H54 (cell line): ENCODE measurements around the gene EAPP.
"Not testable (repeated sequence)": the region's sequence is repeated elsewhere in the genome, so short reads cannot be mapped to it uniquely, and the experiment has no call there.

Experiments
- DNase-seq: peaks from one replicate; pipeline ENCODE4 v3.0.0; 2011; ENCODE audit warnings: low spot score, mixed read lengths; ENCODE audit not compliant: insufficient read length
- FAIRE-seq: peaks from 3 replicates; lab custom pipeline; 2011; peaks lifted over from hg19 to GRCh38; lab: Jason Lieb, UNC
- POLR2A ChIP-seq: IDR thresholded peaks from 2 replicates; pipeline ENCODE4 v1.6.1; 2011; ENCODE audit warnings: low read depth, mild to moderate bottlenecking, low read length

The EAPP gene, protein sequence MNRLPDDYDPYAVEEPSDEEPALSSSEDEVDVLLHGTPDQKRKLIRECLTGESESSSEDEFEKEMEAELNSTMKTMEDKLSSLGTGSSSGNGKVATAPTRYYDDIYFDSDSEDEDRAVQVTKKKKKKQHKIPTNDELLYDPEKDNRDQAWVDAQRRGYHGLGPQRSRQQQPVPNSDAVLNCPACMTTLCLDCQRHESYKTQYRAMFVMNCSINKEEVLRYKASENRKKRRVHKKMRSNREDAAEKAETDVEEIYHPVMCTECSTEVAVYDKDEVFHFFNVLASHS

DNA sequence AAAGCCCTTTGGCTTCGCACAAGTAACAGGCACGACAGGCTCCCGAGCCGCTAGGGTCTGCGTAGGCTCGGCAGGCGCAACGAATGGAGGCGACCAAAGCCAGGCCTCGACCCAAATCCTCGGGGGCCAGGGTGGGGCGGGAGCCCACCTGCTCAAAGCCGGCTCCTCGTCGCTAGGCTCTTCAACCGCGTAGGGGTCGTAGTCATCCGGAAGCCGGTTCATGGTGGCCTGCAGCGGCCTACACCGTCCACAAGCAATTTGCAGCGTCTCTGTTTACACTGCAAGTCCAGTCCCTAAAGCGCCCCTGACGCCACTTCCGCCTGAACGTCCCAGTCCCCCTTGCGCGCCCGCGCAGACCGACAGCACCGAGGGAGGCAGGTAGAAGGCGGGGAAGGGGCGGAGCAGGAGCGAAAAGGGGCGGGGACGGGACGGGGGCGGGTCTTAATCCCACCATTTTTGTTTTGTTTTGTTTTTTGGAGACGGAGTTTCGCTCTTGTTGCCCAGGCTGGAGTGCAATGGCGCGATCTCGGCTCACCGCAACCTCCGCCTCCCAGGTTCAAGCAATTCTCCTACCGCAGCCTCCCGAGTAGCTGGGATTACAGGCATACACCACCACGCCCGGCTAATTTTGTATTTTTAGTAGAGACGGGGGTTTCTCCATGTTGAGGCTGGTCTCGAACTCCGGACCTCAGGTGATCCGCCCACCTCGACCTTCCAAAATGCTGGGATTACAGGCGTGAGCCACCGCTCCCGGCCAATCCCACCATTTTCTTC, at the start of gene EAPP:
Gene EAPP, minus strand, starts transcription at position 295 of the 774 bp plus-strand sequence. Its CDS starts 73 bp downstream, at position 222.
- FAIRE-seq (peak; percentile 36), DNase-seq (peak; percentile 90)
- peak; percentile 45 for TF ChIP-seq POLR2A

DNA sequence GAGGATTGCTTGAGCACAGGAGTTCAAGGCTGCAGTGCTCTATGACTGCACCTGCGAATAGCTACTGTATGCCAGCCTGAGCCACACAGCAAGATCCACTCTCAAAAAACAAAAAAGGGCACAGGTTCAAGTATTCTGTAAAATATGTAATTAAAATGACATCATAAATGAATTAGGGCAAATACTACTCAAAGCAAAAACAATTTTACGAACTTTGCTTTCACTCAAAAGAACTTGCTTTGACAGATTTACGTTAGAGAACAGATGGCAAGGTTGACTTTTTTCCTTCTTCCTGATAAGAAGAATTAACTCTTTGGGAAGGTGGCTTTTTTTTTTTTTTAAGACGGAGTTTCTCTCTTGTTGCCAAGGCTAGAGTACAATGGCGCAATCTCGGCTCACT, 44.0 kb upstream of the EAPP start:
- TF ChIP-seq POLR2A: no peak
- FAIRE-seq (no peak), DNase-seq (no peak)

DNA sequence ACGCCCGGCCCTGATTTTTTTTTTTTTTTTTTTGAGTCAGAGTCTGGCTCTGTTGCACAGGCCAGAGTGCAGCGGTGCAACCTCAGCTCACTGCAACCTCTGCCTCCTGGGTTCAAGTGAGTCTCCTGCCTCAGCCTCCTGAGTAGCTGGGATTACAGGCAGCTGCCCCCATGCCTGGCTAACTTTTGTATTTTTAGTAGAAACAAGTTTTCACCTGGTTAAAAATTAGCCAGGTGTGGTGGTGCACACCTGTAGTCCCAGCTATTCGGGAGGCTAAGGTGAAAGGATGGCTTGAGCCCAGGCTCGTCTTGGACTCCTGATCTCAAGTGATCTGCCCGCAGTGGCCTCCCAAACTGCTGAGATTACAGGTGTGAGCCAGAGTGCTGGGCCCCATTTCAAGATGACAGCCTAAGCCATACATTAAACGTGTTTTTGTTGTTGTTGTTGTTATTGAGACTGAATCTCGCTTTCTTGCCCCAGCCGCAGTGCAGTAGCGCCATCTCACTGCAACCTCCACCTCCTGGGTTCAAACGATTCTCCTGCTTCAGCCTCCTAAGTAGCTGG, 42.7 kb upstream of the EAPP start:
- TF ChIP-seq POLR2A: no peak
- FAIRE-seq (no peak), DNase-seq (no peak)

DNA sequence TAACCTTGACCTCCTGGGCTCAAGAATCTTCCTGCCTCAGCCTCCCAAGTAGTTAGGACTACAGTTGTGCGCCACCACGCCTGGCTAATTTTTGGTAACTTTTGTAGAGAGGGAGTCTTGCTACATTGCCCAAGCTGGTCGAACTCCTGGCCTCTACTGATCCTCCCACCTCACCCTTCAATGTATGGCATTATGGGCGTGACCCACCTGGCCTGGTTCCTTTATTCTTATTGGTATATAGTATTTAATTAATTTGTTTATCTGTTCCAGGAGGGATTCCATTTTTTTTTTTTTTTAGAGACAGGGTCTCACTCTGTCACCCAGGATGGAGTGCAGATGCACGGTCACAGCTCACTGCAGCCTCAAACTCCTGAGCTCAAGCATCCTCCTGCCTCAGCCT, 40.9 kb upstream of the EAPP start:
- DNase-seq: no peak
- FAIRE-seq: no peak
- TF ChIP-seq POLR2A: no peak

DNA sequence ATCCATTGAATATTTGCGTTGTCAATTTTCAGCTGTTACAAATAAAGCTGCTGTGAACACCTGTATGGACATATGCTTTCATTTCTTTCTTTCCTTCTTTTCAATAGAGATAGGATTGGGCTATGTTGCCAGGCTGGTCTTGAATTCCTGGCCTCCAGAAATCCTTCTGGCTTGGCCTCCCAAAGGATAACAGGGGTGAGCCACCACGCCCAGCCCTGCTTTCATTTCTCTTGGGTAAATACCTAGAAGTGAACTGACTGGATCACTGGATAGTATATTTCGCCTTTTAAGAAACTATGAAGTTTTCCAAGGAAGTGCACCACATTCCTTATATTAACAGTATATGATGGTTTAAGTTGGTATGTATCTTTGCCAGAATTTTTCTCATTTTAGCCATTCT, 32.3 kb upstream of the EAPP start:
- DNase-seq (no peak), FAIRE-seq (no peak)
- no peak for TF ChIP-seq POLR2A

DNA sequence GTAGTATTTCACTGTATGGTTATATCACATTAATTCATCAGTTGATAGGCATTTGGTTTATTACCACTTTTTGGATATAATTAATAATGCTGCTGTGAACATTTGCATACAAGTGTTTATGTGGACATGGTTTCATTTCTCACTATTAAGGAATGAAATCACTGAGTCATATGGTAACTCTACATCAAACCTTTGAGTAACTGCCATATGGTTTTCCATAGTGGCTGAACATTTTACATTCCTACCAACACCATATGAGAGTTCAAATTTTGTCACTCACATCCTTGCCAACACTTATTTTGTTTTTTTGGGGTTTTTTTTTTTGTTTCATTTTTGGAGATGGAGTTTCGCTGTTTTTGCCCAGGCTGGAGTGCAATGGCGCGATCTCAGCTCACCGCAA, 30.2 kb upstream of the EAPP start:
- FAIRE-seq (no peak), DNase-seq (no peak)
- no peak for TF ChIP-seq POLR2A

DNA sequence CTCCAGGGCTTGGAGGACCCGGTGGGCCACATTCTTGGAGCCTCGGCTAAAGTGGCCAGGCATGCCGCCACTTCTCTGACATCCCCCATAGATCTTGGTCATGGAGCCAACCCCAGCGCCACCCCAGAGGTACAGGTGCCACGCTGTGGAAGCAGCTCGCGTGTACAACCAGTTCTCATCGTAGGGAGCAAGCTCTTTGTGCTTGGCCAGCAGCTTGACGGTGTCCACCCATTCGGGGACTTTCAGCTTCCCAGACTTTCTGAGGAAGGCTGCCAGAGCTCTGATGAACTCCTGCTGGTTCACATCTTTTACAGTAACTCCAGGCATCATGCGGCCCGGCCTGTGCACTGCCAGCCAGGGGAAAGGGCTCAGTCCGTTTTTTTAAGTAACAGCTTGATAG, 29.3 kb upstream of the EAPP start:
- no peak for TF ChIP-seq POLR2A
- FAIRE-seq: no peak
- DNase-seq: no peak

DNA sequence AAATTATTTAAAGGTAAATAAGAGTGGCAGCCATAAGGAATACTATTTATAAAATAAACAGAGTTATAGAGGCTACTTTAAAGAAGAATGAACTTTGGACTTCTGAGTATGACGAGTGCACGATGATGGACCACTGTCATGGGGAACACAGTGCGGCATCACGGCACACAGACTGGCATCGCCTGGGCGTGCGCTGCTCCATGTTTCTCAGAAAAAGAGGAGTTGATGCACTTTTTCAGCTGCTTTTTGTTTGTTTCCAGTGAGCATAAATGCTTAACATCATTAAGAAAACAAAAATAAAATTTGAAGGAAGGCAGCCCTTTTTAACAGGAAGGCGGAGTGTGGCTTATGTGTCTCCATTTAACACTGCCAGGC, 23.3 kb upstream of the EAPP start:
- FAIRE-seq: no peak
- no peak for DNase-seq
- TF ChIP-seq POLR2A: no peak

DNA sequence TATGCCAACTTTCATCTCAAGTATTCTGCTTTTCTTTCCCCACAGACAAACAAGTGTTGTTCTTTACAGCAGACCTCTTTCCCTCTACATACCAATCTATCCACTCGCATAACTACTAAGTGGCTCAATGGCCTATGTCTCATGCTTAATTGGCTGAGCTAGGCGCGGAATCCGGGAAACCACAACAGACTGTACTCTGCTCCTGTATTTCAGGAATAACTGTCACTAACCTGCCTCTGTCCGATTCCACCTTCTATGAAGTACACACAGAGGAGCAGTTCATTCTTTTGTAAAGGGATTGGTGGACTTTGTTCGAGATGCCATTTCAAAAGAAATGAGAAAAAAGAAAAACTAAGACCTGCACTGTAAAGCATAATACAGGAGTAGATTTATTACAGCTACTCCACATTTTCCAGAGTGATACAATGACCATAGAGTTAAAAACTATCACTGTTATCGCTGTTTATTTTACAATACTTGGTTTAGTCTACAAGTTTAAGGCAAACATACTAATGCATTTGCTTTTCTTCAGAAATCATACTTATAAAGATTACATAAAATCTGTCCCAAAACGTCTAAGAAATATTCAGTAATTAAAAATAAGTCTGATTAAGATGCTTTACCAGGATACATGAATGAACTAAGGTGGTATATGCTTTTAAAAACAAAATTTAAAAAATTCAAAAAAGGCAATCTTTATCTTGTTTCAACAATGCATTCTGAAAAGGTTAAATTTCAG, 22.7 kb upstream of the EAPP start:
- not testable (repeated sequence) for DNase-seq
- peak; percentile 20 for FAIRE-seq

DNA sequence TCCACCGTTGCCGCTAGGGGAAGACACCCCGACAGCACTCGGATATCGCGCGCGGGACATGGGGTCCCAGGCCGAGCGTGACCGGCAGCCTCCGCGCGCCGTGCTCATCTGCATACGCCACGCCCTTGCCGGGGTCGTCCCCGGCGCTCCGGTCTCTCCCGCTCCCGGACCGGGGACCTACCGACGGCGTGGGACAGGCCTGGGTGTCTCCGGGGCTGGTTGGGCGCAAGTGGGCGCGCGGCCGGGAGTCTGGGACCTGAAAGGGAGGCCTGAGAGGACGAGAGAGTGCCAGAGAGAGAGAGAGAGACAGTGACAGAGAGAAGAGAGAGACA, 17.0 kb upstream of the EAPP start:
- not testable (repeated sequence) for FAIRE-seq, DNase-seq

DNA sequence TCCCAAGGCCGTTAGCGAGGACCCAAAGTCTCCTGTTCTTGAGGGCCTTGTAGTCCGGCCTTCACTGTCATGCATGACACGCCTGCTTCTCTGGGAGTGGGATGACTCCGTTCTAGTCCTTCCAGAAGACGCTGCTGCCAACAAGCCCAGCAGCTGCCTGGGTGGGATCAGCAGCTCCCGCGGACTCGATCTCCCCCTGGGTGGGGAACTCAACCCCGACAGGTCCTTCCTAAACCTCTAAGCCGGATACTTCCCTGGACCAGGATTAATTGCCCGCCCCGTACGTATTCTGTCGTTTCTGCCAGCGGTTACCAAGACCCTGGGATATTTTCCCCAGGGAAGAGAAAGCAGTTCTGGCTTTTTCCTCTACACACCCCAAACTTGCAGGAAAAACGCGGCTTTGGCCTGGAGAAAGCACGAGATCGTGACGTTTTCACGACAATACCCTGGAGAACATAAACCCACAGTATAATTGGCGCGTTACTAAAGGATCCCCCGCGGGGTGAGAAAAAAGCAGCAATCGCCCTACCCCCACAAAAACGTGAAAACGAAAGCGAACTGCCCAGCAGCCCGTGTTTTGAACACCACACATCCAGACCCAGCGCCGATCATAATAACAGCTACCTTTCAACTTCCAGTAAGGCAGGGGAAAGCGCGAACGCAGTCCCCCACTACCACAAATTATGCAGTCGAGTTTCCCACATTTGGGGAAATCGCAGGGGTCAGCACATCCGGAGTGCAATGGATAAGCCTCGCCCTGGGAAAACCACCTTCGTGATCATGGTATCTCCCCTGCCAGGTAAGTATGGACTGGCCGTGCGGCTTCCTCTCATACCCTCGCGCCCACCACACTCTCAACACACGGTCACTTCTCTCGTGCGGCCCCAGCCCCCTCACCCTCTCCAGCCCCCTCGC, 16.3 kb upstream of the EAPP start:
- FAIRE-seq: peak; percentile 98
- not testable (repeated sequence) for DNase-seq

DNA sequence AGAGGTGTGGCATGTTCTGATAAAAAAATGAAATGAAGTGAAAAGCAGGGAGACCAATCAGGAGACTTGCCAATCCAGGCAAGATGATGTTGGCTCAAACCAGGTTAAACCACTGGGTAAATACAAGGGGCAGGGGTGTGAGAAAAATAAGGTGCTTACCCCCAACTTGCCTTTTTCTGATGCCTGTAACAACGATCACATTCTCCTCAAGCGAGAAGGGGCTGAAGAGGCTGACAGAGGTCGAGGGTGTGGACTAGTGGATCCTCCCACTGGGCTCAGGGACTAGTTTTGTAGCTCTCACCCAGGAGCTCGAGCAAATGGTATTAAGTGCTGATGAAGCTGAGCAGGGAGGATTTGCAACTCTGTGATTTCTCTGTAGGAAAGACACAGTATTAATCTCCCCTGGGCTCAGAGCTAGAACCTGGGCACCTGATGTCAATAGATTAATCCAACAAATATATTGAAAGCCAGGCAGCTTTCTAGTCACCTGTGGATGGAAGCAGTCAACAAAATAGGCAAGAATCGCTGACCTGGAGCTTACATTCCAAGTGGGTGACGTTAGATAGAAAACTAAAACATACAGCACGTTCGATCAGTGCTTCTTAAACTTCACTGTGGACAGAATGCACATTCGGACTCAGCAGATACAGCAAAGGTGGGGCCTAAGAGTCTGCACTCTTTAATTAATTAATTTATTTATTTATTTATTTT, 15.2 kb upstream of the EAPP start:
- FAIRE-seq (no peak), DNase-seq (no peak)
- no peak for TF ChIP-seq POLR2A

DNA sequence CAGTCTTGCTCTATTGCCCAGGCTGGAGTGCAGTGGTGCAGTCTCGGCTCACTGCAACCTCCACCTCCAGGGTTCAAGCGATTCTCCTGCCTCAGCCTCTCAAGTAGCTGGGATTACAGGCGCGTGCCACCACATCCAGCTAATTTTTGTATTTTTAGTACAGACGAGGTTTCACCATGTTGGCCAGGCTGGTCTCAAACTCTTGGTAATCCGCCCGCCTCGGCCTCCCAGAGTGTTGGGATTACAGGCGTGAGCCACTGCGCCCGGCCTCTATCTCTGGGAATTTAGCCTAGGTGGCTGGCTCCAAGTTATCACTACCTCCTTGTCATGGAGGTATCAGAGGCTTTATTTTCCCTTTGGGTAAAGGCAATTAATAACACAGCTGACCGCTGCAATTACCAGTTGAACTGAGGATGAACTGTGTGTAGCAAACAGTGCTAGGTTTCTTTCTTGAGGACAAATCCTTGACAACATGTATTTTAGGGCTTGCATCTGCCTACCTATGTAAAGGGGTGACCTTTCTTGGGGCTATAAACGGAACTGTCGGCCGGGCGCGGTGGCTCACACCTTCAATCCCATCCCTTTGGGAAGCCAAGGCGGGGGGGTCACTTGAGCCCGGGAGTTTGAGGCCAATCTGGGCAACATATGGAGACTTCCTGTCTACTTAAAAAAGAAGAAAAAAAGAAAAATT, 9.9 kb upstream of the EAPP start:
- not testable (repeated sequence) for FAIRE-seq, DNase-seq
